Measurements from ENCODE around the gene RNF207.

DNA sequence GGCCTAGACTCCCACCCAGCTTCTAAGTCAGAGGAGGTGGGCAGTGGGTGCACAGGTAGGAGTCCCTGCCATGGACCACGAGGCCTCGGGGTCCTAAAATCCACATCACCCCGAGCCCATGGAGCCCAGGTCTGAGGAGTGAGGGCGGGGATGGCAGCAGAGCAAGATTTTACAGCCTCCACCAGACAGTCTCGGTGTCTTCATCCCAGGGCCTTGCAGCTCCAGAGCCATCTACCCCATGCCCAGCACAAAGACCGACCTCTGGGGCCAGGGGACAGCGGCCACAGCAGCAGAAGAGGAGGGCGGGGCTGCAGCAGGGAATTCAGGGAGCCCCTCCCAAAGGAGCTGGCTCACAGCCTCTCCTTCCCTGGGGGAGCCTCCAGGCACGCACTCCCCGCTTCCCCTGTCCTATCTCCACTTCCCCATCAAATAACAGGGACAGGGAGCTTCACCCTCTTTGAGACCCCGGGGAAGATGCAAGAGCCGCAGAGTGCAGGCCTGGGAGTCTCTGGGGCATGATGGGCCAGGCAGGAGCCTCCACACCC is 40.4 kb upstream of the RNF207 start:
- TF ChIP-seq POLR2A (IDR thresholded peaks at IDR 0.05; ENCODE audit: low read depth, low read length) (no peak), POU2F2 (IDR thresholded peaks at IDR 0.05; ENCODE audit: low read depth, low read length) (no peak), POLR2AphosphoS5 (IDR thresholded peaks at IDR 0.05; ENCODE audit: low read depth, low read length) (no peak)
